Measurements from ENCODE around the gene BDNF.
"Not testable (repeated sequence)": the region's sequence is repeated elsewhere in the genome, so short reads cannot be mapped to it uniquely, and the experiment has no call there.

BDNF gene

DNA sequence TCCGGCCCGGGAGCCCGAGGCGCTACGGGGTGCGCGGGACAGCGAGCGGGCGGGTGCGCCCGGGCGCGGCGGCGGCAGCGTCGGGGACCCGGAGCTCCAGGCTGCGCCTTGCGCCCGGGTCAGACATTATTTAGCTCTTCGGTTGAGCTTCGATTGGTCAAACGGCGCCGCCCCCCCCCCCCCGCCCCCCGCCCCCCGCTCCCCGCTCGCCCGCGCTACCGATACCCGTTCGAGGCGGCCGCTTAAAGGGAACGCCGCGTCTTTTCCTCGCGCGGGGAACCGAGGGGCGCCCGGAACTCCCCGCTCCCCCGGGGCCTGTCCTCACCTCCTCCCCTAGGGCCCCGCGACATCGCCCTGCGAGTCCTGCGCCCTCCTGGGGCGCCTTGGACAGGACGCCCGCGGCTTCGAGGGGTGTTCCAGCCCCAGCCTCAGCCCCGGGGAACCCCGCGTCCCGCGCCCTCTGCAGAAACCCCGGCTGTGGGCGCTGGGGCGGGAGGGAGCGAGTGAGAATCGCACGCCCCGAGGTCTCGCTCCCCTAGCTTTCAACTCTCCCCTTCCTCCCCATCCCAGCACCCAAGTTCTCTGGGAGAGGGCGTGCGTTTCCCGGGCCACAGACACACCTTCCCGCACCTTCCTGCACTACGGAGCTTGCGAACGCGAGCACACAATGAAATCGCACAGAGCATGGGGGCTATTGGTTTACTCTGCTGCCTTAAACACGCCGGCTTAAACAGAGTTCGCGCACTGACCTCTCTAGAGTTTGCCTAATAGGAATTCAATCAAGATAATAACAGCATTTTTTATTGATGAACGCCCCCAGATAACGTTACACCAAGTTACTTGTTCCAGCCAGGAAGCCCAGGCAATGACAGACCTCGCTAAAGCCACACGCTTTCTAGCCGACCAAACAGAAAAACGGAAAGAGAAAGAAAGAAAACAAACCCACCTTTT, at the start of gene BDNF:
Gene BDNF (minus strand): TSS at position 105 of the 951 bp plus-strand sequence. CDS start 41,891 bp downstream, outside the sequence.
- TF ChIP-seq, protein P1, sequence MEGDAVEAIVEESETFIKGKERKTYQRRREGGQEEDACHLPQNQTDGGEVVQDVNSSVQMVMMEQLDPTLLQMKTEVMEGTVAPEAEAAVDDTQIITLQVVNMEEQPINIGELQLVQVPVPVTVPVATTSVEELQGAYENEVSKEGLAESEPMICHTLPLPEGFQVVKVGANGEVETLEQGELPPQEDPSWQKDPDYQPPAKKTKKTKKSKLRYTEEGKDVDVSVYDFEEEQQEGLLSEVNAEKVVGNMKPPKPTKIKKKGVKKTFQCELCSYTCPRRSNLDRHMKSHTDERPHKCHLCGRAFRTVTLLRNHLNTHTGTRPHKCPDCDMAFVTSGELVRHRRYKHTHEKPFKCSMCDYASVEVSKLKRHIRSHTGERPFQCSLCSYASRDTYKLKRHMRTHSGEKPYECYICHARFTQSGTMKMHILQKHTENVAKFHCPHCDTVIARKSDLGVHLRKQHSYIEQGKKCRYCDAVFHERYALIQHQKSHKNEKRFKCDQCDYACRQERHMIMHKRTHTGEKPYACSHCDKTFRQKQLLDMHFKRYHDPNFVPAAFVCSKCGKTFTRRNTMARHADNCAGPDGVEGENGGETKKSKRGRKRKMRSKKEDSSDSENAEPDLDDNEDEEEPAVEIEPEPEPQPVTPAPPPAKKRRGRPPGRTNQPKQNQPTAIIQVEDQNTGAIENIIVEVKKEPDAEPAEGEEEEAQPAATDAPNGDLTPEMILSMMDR (IDR thresholded peaks at IDR 0.05; ENCODE audit: insufficient read depth, missing control alignments) = no peak
- FAIRE-seq = no peak
- DNase-seq (ENCODE audit: insufficient read length, low spot score) = no peak

DNA sequence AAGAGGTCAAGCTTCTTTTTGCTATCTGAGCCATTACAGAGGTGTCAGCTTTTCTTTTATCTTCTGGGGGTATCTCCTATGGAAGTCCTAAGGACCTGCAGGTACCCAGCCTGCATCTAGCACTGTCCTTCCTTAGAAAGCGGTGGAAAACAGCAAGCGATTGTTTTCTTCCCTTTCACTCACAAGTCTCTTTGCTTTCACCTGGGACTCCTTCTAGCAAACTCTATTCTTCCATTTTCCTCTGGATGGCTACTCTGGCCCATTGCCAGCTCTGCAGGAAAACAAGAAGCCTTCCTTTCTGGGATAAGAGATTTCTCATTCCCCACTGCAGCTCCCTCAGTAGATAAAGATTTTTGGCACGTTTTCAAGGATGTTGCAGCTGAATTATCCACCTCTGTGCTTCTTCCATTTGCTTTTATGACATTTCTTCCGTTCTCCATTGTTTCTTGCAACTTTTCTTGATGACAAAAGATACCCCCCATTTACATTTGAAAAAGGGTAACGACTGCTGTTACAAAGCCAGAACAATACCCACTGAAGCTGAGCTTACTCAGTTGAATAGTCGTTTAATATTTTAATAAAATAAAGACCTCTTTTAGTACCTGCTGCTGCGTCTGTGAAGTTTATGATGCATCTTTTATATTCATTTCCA, 40.2 kb upstream of the BDNF start:
- TF ChIP-seq, protein P1 (IDR thresholded peaks at IDR 0.05; ENCODE audit: insufficient read depth, missing control alignments) = no peak
- FAIRE-seq (no peak), DNase-seq (ENCODE audit: insufficient read length, low spot score) (no peak)

GRCh38 chr11:27735281-27735680, 35.0 kb upstream of the BDNF start:
- no peak for FAIRE-seq
- TF ChIP-seq, protein P1 (IDR thresholded peaks at IDR 0.05; ENCODE audit: insufficient read depth, missing control alignments) = no peak
- DNase-seq (ENCODE audit: insufficient read length, low spot score) = no peak

DNA sequence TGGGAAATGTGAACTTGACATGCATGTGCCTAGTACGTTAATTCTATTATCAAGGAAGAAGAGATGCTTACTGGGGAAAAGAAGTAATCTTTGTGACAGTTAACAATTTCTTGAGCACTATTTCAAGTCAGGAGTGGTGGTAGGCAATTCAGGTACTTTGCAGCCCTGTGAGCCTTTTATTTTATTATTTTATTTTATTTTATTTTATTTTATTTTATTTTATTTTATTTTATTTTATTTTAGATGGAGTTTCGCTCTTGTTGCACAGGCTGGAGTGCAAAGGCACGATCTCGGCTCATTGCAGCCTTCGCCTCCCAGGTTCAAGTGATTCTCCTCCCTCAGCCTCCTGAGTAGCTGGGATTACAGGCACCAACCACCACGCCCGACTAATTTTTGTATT, 31.5 kb upstream of the BDNF start:
- FAIRE-seq; DNase-seq (ENCODE audit: insufficient read length, low spot score): not testable (repeated sequence)

DNA sequence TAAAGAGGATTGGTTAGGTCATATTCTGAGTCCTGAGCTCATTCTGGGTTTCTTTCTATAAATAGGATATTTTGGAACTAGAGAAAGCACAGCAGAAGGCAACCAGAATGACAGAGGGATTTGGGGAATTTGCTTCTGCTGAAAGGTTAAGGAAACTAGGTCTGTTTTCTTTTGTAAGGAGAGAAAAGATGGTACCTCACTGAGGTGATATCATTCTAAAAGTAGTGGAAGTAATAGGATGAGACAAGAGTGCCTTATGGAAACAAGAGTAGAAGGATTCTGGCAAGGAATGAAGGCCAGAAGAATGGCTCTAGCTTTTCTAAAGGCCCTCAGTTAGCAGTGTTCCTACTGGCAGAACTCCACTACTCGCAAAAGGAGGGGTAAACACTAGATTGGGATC, 26.7 kb upstream of the BDNF start:
- TF ChIP-seq, protein P1 (IDR thresholded peaks at IDR 0.05; ENCODE audit: insufficient read depth, missing control alignments) = no peak
- FAIRE-seq (no peak), DNase-seq (ENCODE audit: insufficient read length, low spot score) (no peak)

DNA sequence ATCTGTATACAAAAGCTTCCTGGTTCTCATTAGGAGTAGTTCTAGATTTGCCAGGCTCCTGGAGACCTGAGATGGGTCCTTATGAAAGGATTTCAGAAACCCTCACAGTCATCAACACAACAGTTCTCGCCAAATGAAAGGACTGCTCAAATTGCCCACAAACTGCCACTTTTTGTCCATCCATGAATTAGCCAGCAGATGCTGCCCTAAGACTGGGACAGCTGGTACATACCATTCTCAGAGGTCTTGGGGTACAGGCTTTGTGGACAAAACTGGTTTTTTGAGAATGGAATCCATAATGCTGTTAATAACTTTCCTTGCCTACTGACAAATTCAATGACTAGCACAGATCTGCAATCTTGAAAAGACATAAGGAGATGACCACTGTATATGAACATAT, 23.4 kb upstream of the BDNF start:
- FAIRE-seq (no peak), DNase-seq (ENCODE audit: insufficient read length, low spot score) (no peak)
- TF ChIP-seq, protein P1 (IDR thresholded peaks at IDR 0.05; ENCODE audit: insufficient read depth, missing control alignments) = no peak

DNA sequence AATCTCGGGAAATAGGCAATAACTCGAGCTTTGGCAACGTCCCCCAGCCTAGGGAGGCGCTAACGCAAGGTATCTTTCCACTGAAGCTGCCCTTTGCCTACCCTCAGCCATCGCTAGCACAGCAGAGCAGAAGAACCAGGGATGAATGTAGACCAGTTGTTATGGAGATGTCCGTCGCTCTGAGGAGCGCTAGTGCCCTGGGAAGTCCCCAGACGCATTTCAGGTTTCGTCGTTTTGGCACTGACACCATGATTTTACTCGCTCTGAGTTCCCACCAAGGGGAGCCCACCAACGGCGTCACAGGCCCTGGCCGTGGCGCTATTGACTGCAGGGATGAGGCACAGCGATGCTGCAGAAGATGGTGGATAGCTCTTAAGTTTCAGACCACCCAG, 22.7 kb upstream of the BDNF start:
- no peak for DNase-seq (ENCODE audit: insufficient read length, low spot score)
- TF ChIP-seq, protein P1 (IDR thresholded peaks at IDR 0.05; ENCODE audit: insufficient read depth, missing control alignments) = no peak
- no peak for FAIRE-seq
